Osteoblast (primary cell): ENCODE measurements around the gene CHRNA5. TPM values are rescaled to one million over a fixed set of nuclear protein-coding genes. Genes with fewer than 3 reads are reported as not detected.

ENCODE experiments used
- DNase-seq: peaks from one replicate; pipeline ENCODE4 v3.0.0; 2011; ENCODE audit warnings: low spot score, mixed read lengths; ENCODE audit not compliant: insufficient read length; ENCODE audit errors: missing footprints
- H2AFZ ChIP-seq: 2 replicates; pipeline ENCODE4 v1.6.0; 2011; ENCODE audit warnings: mild to moderate bottlenecking, low read length
- H3K27ac ChIP-seq: 2 replicates; pipeline ENCODE4 v1.5.1; 2011; ENCODE audit warnings: mild to moderate bottlenecking, low read depth, low read length, moderate library complexity
- H3K27me3 ChIP-seq: 2 replicates; pipeline ENCODE4 v1.6.0; 2012; ENCODE audit warnings: mild to moderate bottlenecking, control low read depth, inconsistent platforms, low read length, moderate library complexity; ENCODE audit not compliant: insufficient read depth
- H3K36me3 ChIP-seq: 2 replicates; pipeline ENCODE4 v1.5.1; 2011; ENCODE audit warnings: mild to moderate bottlenecking, low read length, control low read depth, moderate library complexity; ENCODE audit not compliant: insufficient read depth
- H3K4me1 ChIP-seq: 2 replicates; pipeline ENCODE4 v1.5.1; 2011; ENCODE audit warnings: mild to moderate bottlenecking, low read length, control low read depth, moderate library complexity; ENCODE audit not compliant: insufficient read depth
- H3K4me2 ChIP-seq: 2 replicates; pipeline ENCODE4 v1.6.0; 2011; ENCODE audit warnings: mild to moderate bottlenecking, low read length; ENCODE audit not compliant: insufficient read depth
- H3K4me3 ChIP-seq: fragments of 200-600 bp; sonication (generic); 3 replicates; pipeline ENCODE4 v1.5.1; 2012; ENCODE audit warnings: mild to moderate bottlenecking, low read length, inconsistent platforms; ENCODE audit not compliant: insufficient read depth
- H3K79me2 ChIP-seq: 2 replicates; pipeline ENCODE4 v1.6.0; 2012; ENCODE audit warnings: mild to moderate bottlenecking, low read length, control low read depth, inconsistent platforms; ENCODE audit not compliant: insufficient read depth
- H3K9me3 ChIP-seq: 2 replicates; pipeline ENCODE4 v1.5.1; 2011; ENCODE audit warnings: low read depth, low read length, control low read depth
- H4K20me1 ChIP-seq: 2 replicates; pipeline ENCODE4 v1.6.0; 2012; ENCODE audit warnings: mild to moderate bottlenecking, low read length, control low read depth; ENCODE audit not compliant: insufficient read depth
- CTCF ChIP-seq: IDR thresholded peaks from 2 replicates; pipeline ENCODE4 v1.5.1; 2011; ENCODE audit warnings: mild to moderate bottlenecking, low read depth, low read length, moderate library complexity; ENCODE audit errors: extremely low read depth
- total RNA-seq: library from RNA; depleted of rRNA; stranded (reverse); fragments of >200 nt; gene quantifications from 2 replicates; pipeline ENCODE4 v1.2.3, GENCODE V29; 2012

Gene CHRNA5
- total RNA-seq, 1 donor, result 0.36 TPM

GRCh38 chr15:78630886-78631633 is 65.7 kb downstream of the CHRNA5 start:
- no peak overlapping the region for H2AFZ ChIP-seq
- DNase-seq, result no peak
- H3K27ac ChIP-seq, result no peak overlapping the region
- peaks cover 11% of the 10 kb centered on the region for H3K27me3 ChIP-seq
- no peaks in the 10 kb centered on the region for H3K79me2 ChIP-seq
- peaks cover 7% of the 10 kb centered on the region for H3K9me3 ChIP-seq
- no peaks in the 10 kb centered on the region for H4K20me1 ChIP-seq
- H3K4me1 ChIP-seq, result no peaks in the 10 kb centered on the region
- no peak overlapping the region for H3K4me2 ChIP-seq
- no peak for TF ChIP-seq CTCF
- H3K4me3 ChIP-seq, result no peak overlapping the region
- H3K36me3 ChIP-seq, result no peaks in the 10 kb centered on the region

GRCh38 chr15:78633348-78633747 is 68.0 kb downstream of the CHRNA5 start:
- Histone ChIP-seq H3K27me3 (peaks cover 1% of the 10 kb centered on the region), H3K4me2 (no peak overlapping the region), H3K4me1 (no peaks in the 10 kb centered on the region), H2AFZ (no peak overlapping the region), H3K9me3 (peaks cover 7% of the 10 kb centered on the region), H4K20me1 (no peaks in the 10 kb centered on the region), H3K27ac (no peak overlapping the region), H3K36me3 (no peaks in the 10 kb centered on the region), H3K79me2 (no peaks in the 10 kb centered on the region), H3K4me3 (no peak overlapping the region)
- TF ChIP-seq CTCF, result no peak
- no peak for DNase-seq

- Histone ChIP-seq H2AFZ (no peak overlapping the region), H3K4me1 (no peaks in the 10 kb centered on the region), H3K4me3 (no peak overlapping the region), H3K4me2 (no peak overlapping the region), H3K79me2 (no peaks in the 10 kb centered on the region), H3K36me3 (no peaks in the 10 kb centered on the region), H3K27ac (no peak overlapping the region), H3K27me3 (no peaks in the 10 kb centered on the region), H4K20me1 (no peaks in the 10 kb centered on the region), H3K9me3 (peaks cover 7% of the 10 kb centered on the region)
- no peak for TF ChIP-seq CTCF
- DNase-seq, result no peak
These were observed 69.2 kb downstream of the CHRNA5 start for GRCh38 chr15:78634210-78635145.

GRCh38 chr15:78635346-78635745 is 70.0 kb downstream of the CHRNA5 start:
- Histone ChIP-seq H3K27ac (no peak overlapping the region), H3K4me1 (no peaks in the 10 kb centered on the region), H4K20me1 (no peaks in the 10 kb centered on the region), H3K27me3 (peaks cover 4% of the 10 kb centered on the region), H3K4me3 (no peak overlapping the region), H3K79me2 (no peaks in the 10 kb centered on the region), H3K9me3 (peaks cover 7% of the 10 kb centered on the region), H3K4me2 (no peak overlapping the region), H2AFZ (no peak overlapping the region), H3K36me3 (no peaks in the 10 kb centered on the region)
- DNase-seq, result no peak
- TF ChIP-seq CTCF, result no peak
